Hepatocyte (in vitro differentiated cells): Measurements from ENCODE around the gene PHLDB1. TPM values are rescaled to one million over a fixed set of nuclear protein-coding genes. Genes with fewer than 3 reads are reported as not detected.

ENCODE experiments used
- DNase-seq: peaks from one replicate; pipeline ENCODE4 v3.0.0-alpha.2; 2016; ENCODE audit warnings: low spot score
- H2AFZ ChIP-seq: fragments of 200-600 bp; sonication (generic); 2 replicates; pipeline ENCODE4 v1.6.0; 2016; ENCODE audit warnings: antibody characterized with exemption, mild to moderate bottlenecking
- H3K27ac ChIP-seq: fragments of 200-600 bp; sonication (generic); 2 replicates; pipeline ENCODE4 v1.5.1; 2016; ENCODE audit warnings: mild to moderate bottlenecking
- H3K27me3 ChIP-seq: fragments of 200-600 bp; sonication (generic); 2 replicates; pipeline ENCODE4 v1.6.1; 2016
- H3K36me3 ChIP-seq: fragments of 200-600 bp; sonication (generic); replicated peaks from 2 replicates; pipeline ENCODE4 v1.5.1; 2016; ENCODE audit warnings: low read depth; ENCODE audit not compliant: insufficient read depth
- H3K4me1 ChIP-seq: fragments of 200-600 bp; sonication (generic); 2 replicates; pipeline ENCODE4 v1.5.1; 2016; ENCODE audit warnings: mild to moderate bottlenecking, moderate library complexity; ENCODE audit not compliant: insufficient read depth
- H3K4me2 ChIP-seq: fragments of 200-600 bp; sonication (generic); 2 replicates; pipeline ENCODE4 v1.6.0; 2016
- H3K4me3 ChIP-seq: fragments of 200-600 bp; sonication (generic); 2 replicates; pipeline ENCODE4 v1.5.1; 2016; ENCODE audit warnings: mild to moderate bottlenecking
- H3K79me2 ChIP-seq: fragments of 200-600 bp; sonication (generic); 2 replicates; pipeline ENCODE4 v1.6.0; 2017; ENCODE audit warnings: mild to moderate bottlenecking
- H3K9me2 ChIP-seq: fragments of 200-600 bp; sonication (generic); replicated peaks from 2 replicates; pipeline ENCODE4 v1.6.0; 2017; ENCODE audit warnings: mild to moderate bottlenecking; ENCODE audit not compliant: insufficient read depth
- H3K9me3 ChIP-seq: fragments of 200-600 bp; sonication (generic); 2 replicates; pipeline ENCODE4 v1.5.1; 2016; ENCODE audit warnings: low read depth, mild to moderate bottlenecking
- H4K20me1 ChIP-seq: fragments of 200-600 bp; sonication (generic); 2 replicates; pipeline ENCODE4 v1.6.0; 2016; ENCODE audit warnings: mild to moderate bottlenecking; ENCODE audit not compliant: insufficient read depth, poor library complexity, severe bottlenecking
- CTCF ChIP-seq: fragments of 200-600 bp; sonication (generic); IDR thresholded peaks from 2 replicates; pipeline ENCODE4 v1.5.1; 2016; ENCODE audit warnings: antibody characterized with exemption, mild to moderate bottlenecking; ENCODE audit not compliant: poor library complexity
- EZH2 ChIP-seq: fragments of 200-600 bp; sonication (generic); IDR thresholded peaks from 2 replicates; pipeline ENCODE4 v1.6.1; 2016; ENCODE audit warnings: antibody characterized with exemption, mild to moderate bottlenecking, borderline replicate concordance
- EZH2phosphoT487 ChIP-seq: fragments of 200-600 bp; sonication (generic); IDR thresholded peaks from one replicate; pipeline ENCODE4 v1.6.1; 2018; ENCODE audit warnings: antibody characterized with exemption, mild to moderate bottlenecking, low read depth, moderate library complexity; ENCODE audit not compliant: unreplicated experiment, severe bottlenecking
- WGBS: methylation state at CpG from one replicate; pipeline ENCODE4 v1.1.6; 2016; ENCODE audit warnings: low lambda C conversion rate; ENCODE audit errors: missing lambda C conversion rate; 5-methylcytosine and 5-hydroxymethylcytosine counted together
- polyA plus RNA-seq: library from polyadenylated mRNA; unstranded; fragments of >200 nt; fragmentation: Nextera tagmentation; extraction: Ambion mirVana; gene quantifications from 2 replicates; pipeline ENCODE4 v1.2.1, GENCODE V29; 2016
- total RNA-seq: library from RNA; depleted of rRNA; stranded (reverse); fragments of >200 nt; gene quantifications from 2 replicates; pipeline ENCODE4 v1.2.3, GENCODE V29; 2014

PHLDB1 gene
- total and polyA plus RNA-seq, 2 experiments from 2014 or later: 51.8 to 71.1 TPM

- no peaks in the 10 kb centered on the region for H3K36me3 ChIP-seq
- no peak for DNase-seq
- H4K20me1 ChIP-seq: no peaks in the 10 kb centered on the region
- TF ChIP-seq EZH2phosphoT487 (no peak), EZH2 (no peak), CTCF (no peak)
- no peak overlapping the region for H3K4me3 ChIP-seq
- H3K4me2 ChIP-seq: no peak overlapping the region
- no peaks in the 10 kb centered on the region for H3K27me3 ChIP-seq
- no peak overlapping the region for H2AFZ ChIP-seq
- H3K79me2 ChIP-seq: peaks cover 5% of the 10 kb centered on the region
- 95% methylated on average over 13 of the region's 13 CpGs for WGBS
- peaks cover under 1% of the 10 kb centered on the region for H3K4me1 ChIP-seq
- no peak overlapping the region for H3K27ac ChIP-seq
- H3K9me2 ChIP-seq: no peaks in the 10 kb centered on the region
- no peaks in the 10 kb centered on the region for H3K9me3 ChIP-seq
Observed at GRCh38 chr11:118628432-118628831, 21.0 kb downstream of the PHLDB1 start.

GRCh38 chr11:118628861-118629549, 21.6 kb downstream of the PHLDB1 start:
- H2AFZ ChIP-seq: no peak overlapping the region
- no peaks in the 10 kb centered on the region for H3K9me3 ChIP-seq
- no peaks in the 10 kb centered on the region for H3K27me3 ChIP-seq
- H3K4me2 ChIP-seq: no peak overlapping the region
- no peaks in the 10 kb centered on the region for H3K9me2 ChIP-seq
- 78% methylated on average over 5 of the region's 5 CpGs for WGBS
- no peak for DNase-seq
- no peaks in the 10 kb centered on the region for H3K36me3 ChIP-seq
- no peak overlapping the region for H3K27ac ChIP-seq
- H3K79me2 ChIP-seq: peaks cover 3% of the 10 kb centered on the region
- H4K20me1 ChIP-seq: no peaks in the 10 kb centered on the region
- no peak overlapping the region for H3K4me3 ChIP-seq
- TF ChIP-seq EZH2phosphoT487: no peak
- no peak for TF ChIP-seq EZH2
- TF ChIP-seq CTCF: no peak
- peaks cover 5% of the 10 kb centered on the region for H3K4me1 ChIP-seq

GRCh38 chr11:118629761-118630661, 22.6 kb downstream of the PHLDB1 start:
- Histone ChIP-seq H3K4me2 (no peak overlapping the region), H3K27me3 (no peaks in the 10 kb centered on the region), H3K4me1 (peaks cover 13% of the 10 kb centered on the region), H4K20me1 (no peaks in the 10 kb centered on the region), H2AFZ (no peak overlapping the region), H3K27ac (no peak overlapping the region), H3K36me3 (no peaks in the 10 kb centered on the region), H3K9me2 (no peaks in the 10 kb centered on the region), H3K79me2 (peaks cover 3% of the 10 kb centered on the region), H3K4me3 (no peak overlapping the region), H3K9me3 (no peaks in the 10 kb centered on the region)
- no peak for DNase-seq
- TF ChIP-seq EZH2: no peak
- WGBS: 88% methylated on average over 6 of the region's 6 CpGs
